ENCODE data around the gene RPH3AL.

Gene RPH3AL

DNA sequence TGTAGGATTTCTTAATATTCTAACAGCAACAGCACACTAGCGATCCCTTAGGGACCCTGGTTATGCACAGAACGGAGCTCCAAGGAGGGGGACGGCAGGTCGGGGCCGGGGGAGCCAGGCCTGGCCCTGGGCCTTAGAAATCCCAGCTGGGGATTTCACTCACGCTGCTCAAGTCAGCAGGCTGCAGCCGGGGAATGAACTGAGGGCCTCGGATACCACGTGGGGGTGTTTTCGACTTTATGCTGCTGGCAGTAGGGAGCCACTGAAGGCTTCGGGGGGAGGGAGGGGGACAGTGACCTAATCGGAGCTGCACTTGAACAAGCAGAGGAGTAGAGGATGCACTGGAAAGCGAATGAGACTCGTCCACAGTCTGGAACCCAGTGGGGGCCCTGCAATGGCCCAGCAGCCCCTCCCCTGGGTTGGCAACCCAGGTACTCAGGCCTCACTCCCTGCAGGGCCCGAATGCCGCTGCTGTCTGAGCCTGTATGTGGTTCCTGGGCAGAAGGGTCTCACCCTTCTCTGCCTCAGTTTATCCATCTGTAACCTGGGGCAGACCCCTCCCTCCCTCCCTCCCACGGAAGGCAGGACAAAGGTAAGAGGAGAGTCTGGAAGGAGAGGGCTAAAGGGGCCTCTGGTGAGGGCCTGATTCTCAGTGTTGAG lies 53.7 kb downstream of the RPH3AL start:
- Histone ChIP-seq H3K4me1 (ENCODE audit: insufficient read depth, poor library complexity, severe bottlenecking) (no peaks in the 10 kb centered on the region), H3K36me3 (ENCODE audit: low read depth) (no peaks in the 10 kb centered on the region), H3K4me3 (ENCODE audit: severe bottlenecking) (no peak overlapping the region), H3K27ac (ENCODE audit: poor library complexity, severe bottlenecking) (no peak overlapping the region), H3K9me3 (ENCODE audit: severe bottlenecking) (no peaks in the 10 kb centered on the region), H3K27me3 (ENCODE audit: insufficient read depth, poor library complexity, severe bottlenecking) (no peaks in the 10 kb centered on the region)
- DNase-seq (ENCODE audit: low spot score) (peak; percentile 31), ATAC-seq (ENCODE audit: low read depth) (no peak)
- TF ChIP-seq CTCF (IDR thresholded peaks at IDR 0.05; ENCODE audit: poor library complexity, severe bottlenecking), result no peak

- ATAC-seq (ENCODE audit: low read depth) (no peak), DNase-seq (ENCODE audit: low spot score) (peak; percentile 47)
- Histone ChIP-seq H3K9me3 (ENCODE audit: severe bottlenecking) (no peaks in the 10 kb centered on the region), H3K36me3 (ENCODE audit: low read depth) (no peaks in the 10 kb centered on the region), H3K27me3 (ENCODE audit: insufficient read depth, poor library complexity, severe bottlenecking) (no peaks in the 10 kb centered on the region), H3K4me1 (ENCODE audit: insufficient read depth, poor library complexity, severe bottlenecking) (no peaks in the 10 kb centered on the region), H3K4me3 (ENCODE audit: severe bottlenecking) (no peak overlapping the region), H3K27ac (ENCODE audit: poor library complexity, severe bottlenecking) (no peak overlapping the region)
- TF ChIP-seq CTCF (IDR thresholded peaks at IDR 0.05; ENCODE audit: poor library complexity, severe bottlenecking), result no peak
These were observed 54.8 kb downstream of the RPH3AL start for GRCh38 chr17:297758-298157.

DNA sequence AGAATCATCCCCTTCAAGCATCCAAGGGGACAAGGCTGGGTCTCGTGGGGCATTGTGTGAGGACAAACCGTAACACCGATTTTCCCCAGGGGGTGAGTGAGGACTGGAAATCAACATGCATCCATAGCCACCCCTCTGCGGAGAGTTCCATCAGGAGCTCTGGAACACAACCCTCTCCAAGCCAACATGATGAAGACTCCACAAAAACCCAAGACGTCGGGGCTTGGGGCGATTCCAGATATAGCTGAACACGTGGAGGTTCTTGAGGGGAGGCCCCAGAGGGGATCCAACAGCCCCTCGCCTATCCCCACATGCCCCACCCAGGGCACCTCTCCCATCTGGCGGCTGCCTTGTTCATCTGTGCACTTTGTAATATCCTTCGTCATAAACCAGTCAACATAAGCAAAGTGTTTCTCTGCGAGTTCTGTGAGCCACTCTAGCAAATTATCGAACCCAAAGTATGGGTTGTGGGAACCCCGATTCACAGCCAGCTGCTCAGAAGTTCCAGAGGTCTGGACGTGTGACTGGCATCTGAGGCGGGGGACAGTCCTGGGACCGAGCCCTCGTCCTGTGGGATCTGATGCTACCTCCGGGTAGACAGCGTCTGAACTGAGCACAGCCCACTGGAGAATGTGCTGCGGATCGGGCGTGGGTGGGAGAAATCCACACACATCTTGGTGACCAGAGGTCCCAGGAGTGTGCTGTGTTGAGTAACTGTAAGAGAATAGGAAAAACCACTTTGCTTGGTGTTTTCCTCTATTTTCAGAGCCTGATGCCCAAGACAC lies 55.5 kb downstream of the RPH3AL start:
- no peaks in the 10 kb centered on the region for H3K4me1 ChIP-seq (ENCODE audit: insufficient read depth, poor library complexity, severe bottlenecking)
- no peak overlapping the region for H3K27ac ChIP-seq (ENCODE audit: poor library complexity, severe bottlenecking)
- H3K4me3 ChIP-seq (ENCODE audit: severe bottlenecking), result no peak overlapping the region
- H3K36me3 ChIP-seq (ENCODE audit: low read depth), result no peaks in the 10 kb centered on the region
- ATAC-seq (ENCODE audit: low read depth) (no peak), DNase-seq (ENCODE audit: low spot score) (peak; percentile 32)
- no peak for TF ChIP-seq CTCF (IDR thresholded peaks at IDR 0.05; ENCODE audit: poor library complexity, severe bottlenecking)
- no peaks in the 10 kb centered on the region for H3K27me3 ChIP-seq (ENCODE audit: insufficient read depth, poor library complexity, severe bottlenecking)
- H3K9me3 ChIP-seq (ENCODE audit: severe bottlenecking), result no peaks in the 10 kb centered on the region

GRCh38 chr17:296379-296778 lies 56.2 kb downstream of the RPH3AL start:
- no peak overlapping the region for H3K27ac ChIP-seq (ENCODE audit: poor library complexity, severe bottlenecking)
- H3K36me3 ChIP-seq (ENCODE audit: low read depth), result no peaks in the 10 kb centered on the region
- no peak overlapping the region for H3K4me3 ChIP-seq (ENCODE audit: severe bottlenecking)
- TF ChIP-seq CTCF (IDR thresholded peaks at IDR 0.05; ENCODE audit: poor library complexity, severe bottlenecking), result no peak
- DNase-seq (ENCODE audit: low spot score) (peak; percentile 20), ATAC-seq (ENCODE audit: low read depth) (no peak)
- H3K9me3 ChIP-seq (ENCODE audit: severe bottlenecking), result no peaks in the 10 kb centered on the region
- H3K27me3 ChIP-seq (ENCODE audit: insufficient read depth, poor library complexity, severe bottlenecking), result no peaks in the 10 kb centered on the region
- H3K4me1 ChIP-seq (ENCODE audit: insufficient read depth, poor library complexity, severe bottlenecking), result no peaks in the 10 kb centered on the region
